GM12874 (cell line): ENCODE measurements around the gene S1PR4.

Experiments
- TF ChIP-seq, protein P1 (sequence below): IDR thresholded peaks from 2 replicates; pipeline ENCODE4 v1.5.1; 2011; ENCODE audit warnings: low read depth, mild to moderate bottlenecking, control low read depth, low read length, moderate library complexity; ENCODE audit not compliant: insufficient read depth

S1PR4 gene

DNA sequence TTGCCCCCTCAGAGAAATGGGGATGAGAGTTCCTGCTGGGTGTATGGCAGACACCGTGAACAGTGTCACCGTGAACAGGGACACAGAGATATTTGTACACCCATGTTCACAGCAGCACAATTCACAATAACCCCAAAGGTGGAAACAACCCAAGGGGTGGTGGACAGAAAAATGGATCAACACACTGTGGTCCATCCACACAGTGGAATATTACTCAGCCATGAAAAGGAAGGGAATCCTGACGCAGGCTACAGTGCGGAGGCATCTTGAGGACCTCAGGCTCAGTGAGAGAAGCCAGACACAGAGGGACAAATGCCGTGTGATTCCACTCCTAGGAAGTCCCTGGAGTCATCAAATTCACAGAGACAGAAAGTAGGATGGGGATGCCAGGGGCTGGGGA, 38.3 kb downstream of the S1PR4 start:
- TF ChIP-seq, protein P1, sequence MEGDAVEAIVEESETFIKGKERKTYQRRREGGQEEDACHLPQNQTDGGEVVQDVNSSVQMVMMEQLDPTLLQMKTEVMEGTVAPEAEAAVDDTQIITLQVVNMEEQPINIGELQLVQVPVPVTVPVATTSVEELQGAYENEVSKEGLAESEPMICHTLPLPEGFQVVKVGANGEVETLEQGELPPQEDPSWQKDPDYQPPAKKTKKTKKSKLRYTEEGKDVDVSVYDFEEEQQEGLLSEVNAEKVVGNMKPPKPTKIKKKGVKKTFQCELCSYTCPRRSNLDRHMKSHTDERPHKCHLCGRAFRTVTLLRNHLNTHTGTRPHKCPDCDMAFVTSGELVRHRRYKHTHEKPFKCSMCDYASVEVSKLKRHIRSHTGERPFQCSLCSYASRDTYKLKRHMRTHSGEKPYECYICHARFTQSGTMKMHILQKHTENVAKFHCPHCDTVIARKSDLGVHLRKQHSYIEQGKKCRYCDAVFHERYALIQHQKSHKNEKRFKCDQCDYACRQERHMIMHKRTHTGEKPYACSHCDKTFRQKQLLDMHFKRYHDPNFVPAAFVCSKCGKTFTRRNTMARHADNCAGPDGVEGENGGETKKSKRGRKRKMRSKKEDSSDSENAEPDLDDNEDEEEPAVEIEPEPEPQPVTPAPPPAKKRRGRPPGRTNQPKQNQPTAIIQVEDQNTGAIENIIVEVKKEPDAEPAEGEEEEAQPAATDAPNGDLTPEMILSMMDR: no peak

DNA sequence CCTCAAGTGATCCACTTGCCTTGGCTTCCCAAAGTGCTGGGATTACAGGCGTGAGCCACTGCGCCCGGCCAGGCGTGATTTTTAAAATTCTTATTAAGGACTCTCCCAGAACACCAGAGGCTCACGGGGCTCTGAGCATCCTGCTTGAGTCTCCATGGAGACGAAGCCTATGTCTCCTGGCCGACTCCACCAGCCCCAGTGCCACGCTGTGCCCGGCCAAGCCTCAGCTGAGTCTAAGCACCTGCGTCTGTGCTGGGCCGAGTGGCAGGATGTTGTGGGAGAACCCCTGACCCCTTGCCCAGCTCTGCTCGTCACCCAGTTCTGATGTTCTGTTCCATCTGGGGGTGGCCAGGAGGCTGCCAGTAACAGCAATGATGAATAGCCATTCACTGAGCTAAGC, 42.0 kb downstream of the S1PR4 start:
- TF ChIP-seq, protein P1: no peak

DNA sequence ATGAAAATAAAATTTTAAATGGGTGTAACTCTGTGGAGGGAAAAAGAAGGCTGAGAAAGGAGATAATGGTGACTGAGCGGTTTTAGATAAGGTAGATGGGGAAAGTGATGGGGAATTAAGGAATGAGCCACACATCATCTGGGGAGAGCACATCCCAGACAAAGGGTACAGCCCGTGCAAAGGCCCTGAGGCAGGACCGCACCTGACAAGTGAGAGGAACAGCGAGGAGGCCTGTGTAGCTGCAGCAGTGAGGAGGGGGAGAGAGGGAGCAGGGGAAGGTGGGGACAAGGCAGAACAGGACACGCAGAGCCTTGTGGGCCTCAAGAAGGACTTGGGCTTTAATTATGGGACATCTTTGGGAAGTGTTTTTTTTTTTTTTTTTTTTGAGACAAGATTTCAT, 44.1 kb downstream of the S1PR4 start:
- TF ChIP-seq, protein P1: no peak

DNA sequence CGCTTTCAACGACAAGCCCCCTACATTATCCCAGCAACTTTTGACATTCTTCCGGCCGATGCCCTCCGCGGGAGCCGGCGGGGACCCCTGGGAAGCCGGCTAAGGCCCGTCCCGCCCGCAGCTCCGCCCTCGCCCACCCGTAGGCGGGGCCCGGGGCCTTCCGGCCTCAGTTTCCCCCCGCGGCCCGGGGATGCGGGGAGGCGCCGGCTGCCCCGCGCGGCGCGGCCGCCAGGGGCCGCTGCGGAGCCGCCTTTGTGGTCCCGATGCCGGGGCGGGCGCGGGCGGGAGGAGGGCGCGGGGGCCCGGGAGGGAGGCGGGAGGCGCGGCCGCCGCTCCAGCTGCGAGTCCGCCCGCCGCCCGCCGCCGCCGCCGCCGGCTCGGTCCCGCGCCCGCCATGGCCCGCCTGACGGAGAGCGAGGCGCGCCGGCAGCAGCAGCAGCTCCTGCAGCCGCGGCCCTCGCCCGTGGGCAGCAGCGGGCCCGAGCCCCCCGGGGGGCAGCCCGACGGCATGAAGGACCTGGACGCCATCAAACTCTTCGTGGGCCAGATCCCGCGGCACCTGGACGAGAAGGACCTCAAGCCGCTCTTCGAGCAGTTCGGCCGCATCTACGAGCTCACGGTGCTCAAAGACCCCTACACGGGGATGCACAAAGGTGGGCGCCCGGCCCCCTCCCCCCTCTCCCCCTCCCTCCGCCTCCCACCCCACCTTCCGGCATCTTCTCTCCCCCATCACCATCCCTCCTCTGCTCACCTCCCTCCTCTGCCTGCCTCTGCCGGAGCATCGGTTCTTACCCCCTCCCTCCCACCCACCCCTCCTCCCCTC, 46.0 kb downstream of the S1PR4 start, which contains the start of gene CELF5:
Gene CELF5 (plus strand): TSS at position 316 of the 823 bp plus-strand sequence. CDS start 79 bp downstream, at position 395.
- TF ChIP-seq, protein P1: peak; percentile 69

DNA sequence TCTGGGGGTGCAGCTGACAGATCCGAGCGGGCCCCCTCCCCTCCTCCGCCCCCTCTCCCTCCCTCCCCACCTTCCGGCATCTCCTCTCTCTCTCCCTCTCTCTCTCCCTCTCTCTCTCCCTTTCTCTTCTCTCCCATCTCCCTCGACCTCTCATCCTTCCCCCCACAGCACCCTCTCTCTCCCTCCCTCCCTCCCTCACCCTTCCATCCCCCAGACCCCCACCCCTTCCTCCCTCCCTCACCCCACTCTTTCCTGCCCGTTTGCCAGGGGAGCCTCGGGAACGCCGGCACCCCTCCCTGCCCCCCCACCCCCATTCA, 46.6 kb downstream of the S1PR4 start:
- TF ChIP-seq, protein P1: no peak

DNA sequence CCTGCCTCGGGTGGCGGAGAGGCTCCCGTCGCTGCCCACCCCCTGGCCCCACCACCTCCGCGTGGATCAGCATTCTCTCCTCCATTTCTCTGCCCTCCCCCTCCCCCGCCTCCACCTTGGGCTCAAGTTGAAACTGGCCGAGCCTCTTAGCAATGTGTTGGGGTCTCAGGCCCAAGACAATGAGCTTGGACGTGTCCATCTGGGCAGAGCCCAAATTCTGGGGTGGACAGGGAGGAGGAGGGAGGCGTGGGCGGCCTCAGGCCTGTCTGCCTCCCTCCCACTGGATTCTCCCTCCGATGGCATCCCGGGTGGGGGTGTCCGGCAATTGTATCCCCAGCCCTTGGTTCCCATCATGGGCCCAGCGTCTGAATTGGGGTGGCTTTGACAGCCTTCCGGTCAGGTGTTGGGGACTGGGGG, 47.1 kb downstream of the S1PR4 start:
- TF ChIP-seq, protein P1: no peak

DNA sequence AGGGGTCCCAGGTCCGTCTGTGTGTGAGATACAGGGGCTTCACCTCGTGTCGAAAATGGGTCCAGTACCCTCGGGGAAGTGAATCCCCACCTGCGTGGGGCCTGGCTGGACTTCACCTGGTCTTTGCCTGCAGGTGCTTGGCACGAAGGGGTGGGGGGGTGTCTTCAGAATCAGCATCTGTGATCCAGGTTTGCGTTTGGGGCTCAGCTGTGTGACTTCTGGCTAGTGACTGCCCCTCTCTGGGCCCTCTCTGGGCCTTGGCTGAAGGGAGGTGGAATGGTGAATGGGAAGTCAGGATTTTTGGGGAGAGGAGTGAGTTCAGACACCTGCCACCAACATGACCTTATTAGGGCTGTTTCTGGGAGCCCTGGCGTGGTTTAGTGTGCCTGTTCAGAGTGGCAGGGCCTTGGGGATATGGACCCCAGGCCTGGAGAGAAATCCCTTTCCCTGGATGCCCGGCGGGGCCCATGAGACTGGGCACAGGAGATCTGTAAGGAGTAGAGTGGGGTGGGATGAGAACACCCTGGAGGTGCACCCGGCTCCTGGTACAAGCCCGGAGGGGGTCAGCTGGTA, 48.6 kb downstream of the S1PR4 start:
- TF ChIP-seq, protein P1: no peak
